ENCODE data around the gene DKK3. TPM values are rescaled to one million over a fixed set of nuclear protein-coding genes. Genes with fewer than 3 reads are reported as not detected.

Gene DKK3
- total and polyA plus RNA-seq, 4 donors, result 3.1 to 9.9 (median 7.1) TPM

- TF ChIP-seq, protein P1, sequence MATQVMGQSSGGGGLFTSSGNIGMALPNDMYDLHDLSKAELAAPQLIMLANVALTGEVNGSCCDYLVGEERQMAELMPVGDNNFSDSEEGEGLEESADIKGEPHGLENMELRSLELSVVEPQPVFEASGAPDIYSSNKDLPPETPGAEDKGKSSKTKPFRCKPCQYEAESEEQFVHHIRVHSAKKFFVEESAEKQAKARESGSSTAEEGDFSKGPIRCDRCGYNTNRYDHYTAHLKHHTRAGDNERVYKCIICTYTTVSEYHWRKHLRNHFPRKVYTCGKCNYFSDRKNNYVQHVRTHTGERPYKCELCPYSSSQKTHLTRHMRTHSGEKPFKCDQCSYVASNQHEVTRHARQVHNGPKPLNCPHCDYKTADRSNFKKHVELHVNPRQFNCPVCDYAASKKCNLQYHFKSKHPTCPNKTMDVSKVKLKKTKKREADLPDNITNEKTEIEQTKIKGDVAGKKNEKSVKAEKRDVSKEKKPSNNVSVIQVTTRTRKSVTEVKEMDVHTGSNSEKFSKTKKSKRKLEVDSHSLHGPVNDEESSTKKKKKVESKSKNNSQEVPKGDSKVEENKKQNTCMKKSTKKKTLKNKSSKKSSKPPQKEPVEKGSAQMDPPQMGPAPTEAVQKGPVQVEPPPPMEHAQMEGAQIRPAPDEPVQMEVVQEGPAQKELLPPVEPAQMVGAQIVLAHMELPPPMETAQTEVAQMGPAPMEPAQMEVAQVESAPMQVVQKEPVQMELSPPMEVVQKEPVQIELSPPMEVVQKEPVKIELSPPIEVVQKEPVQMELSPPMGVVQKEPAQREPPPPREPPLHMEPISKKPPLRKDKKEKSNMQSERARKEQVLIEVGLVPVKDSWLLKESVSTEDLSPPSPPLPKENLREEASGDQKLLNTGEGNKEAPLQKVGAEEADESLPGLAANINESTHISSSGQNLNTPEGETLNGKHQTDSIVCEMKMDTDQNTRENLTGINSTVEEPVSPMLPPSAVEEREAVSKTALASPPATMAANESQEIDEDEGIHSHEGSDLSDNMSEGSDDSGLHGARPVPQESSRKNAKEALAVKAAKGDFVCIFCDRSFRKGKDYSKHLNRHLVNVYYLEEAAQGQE (IDR thresholded peaks at IDR 0.05), result no peak
Observed at GRCh38 chr11:12046636-12047236, 38.3 kb upstream of the DKK3 start (continued).

GRCh38 chr11:12045914-12046635, 37.6 kb upstream of the DKK3 start:
- Histone ChIP-seq H3K36me3 (ENCODE audit: control insufficient read depth in 4 of 4, insufficient read depth in 3 of 4, low read depth in 1 of 4, low read length in 3 of 4) (no peaks in the 10 kb centered on the region), H3K27ac (ENCODE audit: low read depth in 1 of 2, low read length in 2 of 2) (no peak overlapping the region), H3K9ac (ENCODE audit: low read depth in 1 of 2, low read length in 2 of 2) (no peak overlapping the region), H3K9me3 (ENCODE audit: control insufficient read depth in 4 of 4, low read length in 3 of 4) (no peaks in the 10 kb centered on the region), H3K27me3 (ENCODE audit: control insufficient read depth in 4 of 4, insufficient read depth in 4 of 4, low read length in 3 of 4) (no peaks in the 10 kb centered on the region), H3K4me1 (ENCODE audit: control insufficient read depth in 4 of 4, insufficient read depth in 4 of 4, low read length in 3 of 4) (peaks cover 12 to 26% (median 22%) of the 10 kb centered on the region in 4 donors), H3K4me3 (ENCODE audit: low read depth in 1 of 3, low read length in 3 of 3) (no peak overlapping the region)
- TF ChIP-seq ZBTB33 (IDR thresholded peaks at IDR 0.05) (no peak), MAX (IDR thresholded peaks at IDR 0.05) (no peak), JUND (IDR thresholded peaks at IDR 0.05) (no peak), RAD21 (IDR thresholded peaks at IDR 0.05) (no peak), GABPA (IDR thresholded peaks at IDR 0.05 in 1 of 2, conservative IDR thresholded peaks at IDR 0.05 in 1 of 2) (no peak), FOXA1 (IDR thresholded peaks at IDR 0.05) (no peak), YY1 (IDR thresholded peaks at IDR 0.05) (no peak), RXRA (IDR thresholded peaks at IDR 0.05) (no peak), HNF4A (conservative IDR thresholded peaks at IDR 0.05) (no peak), FOXA2 (IDR thresholded peaks at IDR 0.05) (no peak), HNF4G (IDR thresholded peaks at IDR 0.05) (no peak), ATF3 (IDR thresholded peaks at IDR 0.05) (no peak), TAF1 (conservative IDR thresholded peaks at IDR 0.05) (no peak), SP1 (IDR thresholded peaks at IDR 0.05) (no peak), EGR1 (IDR thresholded peaks at IDR 0.05; ENCODE audit: low read depth in 2 of 2) (no peak), NR2F2 (IDR thresholded peaks at IDR 0.05) (no peak)
- TF ChIP-seq, protein P2, sequence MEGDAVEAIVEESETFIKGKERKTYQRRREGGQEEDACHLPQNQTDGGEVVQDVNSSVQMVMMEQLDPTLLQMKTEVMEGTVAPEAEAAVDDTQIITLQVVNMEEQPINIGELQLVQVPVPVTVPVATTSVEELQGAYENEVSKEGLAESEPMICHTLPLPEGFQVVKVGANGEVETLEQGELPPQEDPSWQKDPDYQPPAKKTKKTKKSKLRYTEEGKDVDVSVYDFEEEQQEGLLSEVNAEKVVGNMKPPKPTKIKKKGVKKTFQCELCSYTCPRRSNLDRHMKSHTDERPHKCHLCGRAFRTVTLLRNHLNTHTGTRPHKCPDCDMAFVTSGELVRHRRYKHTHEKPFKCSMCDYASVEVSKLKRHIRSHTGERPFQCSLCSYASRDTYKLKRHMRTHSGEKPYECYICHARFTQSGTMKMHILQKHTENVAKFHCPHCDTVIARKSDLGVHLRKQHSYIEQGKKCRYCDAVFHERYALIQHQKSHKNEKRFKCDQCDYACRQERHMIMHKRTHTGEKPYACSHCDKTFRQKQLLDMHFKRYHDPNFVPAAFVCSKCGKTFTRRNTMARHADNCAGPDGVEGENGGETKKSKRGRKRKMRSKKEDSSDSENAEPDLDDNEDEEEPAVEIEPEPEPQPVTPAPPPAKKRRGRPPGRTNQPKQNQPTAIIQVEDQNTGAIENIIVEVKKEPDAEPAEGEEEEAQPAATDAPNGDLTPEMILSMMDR (IDR thresholded peaks at IDR 0.05; ENCODE audit: low read depth, low read length, missing input control), result no peak
- TF ChIP-seq, protein P1 (IDR thresholded peaks at IDR 0.05), result no peak
- no peak for DNase-seq (ENCODE audit: low spot score)
- 86% methylated on average over 7 of the region's 7 CpGs for WGBS
